ENCODE measurements around the gene CNTN5.

CNTN5 gene

DNA sequence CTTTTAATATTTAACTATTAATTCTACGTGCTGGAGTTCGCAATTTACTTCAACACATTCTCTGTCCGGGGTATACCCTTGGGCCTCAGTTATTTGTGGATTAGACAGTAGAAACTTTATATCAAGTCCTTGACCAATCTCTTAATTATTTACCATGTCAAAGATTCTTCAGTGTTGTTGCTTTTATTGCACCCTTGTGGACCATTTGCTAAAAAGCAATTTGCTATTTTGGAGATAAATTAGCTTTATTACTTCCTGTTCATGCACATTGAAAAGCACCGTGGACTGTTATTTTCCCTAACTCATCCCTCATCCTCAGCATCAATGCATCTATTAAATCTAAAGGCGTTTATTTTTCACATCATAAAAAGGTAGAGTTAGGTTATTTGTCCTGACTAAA is 609.9 kb downstream of the CNTN5 start:
- DNase-seq (ENCODE audit: low read depth in 3 of 3): no peak

DNA sequence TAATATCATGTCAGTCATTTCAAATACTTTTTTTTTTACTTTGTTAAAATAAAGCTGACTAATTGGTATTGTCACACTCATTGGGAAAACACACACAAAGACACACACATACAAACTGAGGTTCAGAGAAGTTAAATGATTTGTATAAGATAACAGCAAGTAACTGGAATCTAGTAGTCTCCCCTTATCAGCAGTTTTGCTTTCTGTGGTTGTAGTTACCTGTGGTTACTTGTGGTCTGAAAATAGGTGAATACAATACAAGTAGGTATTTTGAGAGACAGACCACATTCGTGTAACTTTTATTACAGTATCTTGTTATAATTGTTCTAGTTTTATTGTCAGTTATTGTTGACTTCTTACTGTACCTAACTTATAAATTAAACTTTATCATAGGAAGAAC is 610.9 kb downstream of the CNTN5 start:
- no peak for DNase-seq (ENCODE audit: low read depth in 3 of 3)

DNA sequence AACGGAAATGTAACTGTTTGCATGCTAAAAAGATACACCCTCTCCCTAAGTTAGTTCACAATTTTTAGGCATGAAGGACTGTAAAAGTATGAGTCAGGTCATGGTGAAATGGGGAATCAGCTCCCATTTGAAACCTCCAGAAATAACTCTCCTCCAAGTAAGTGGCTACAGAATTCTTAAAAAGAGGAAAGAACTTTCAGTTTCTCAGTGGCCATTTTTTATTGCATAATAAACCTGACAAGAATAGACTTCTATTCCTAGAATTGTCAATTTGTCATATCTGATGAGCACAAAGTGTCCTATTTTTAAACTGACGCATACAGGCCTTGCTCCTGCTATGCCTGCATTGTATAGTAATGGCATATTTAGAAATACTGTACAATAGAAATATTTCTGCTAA is 612.2 kb downstream of the CNTN5 start:
- no peak for DNase-seq (ENCODE audit: low read depth in 3 of 3)

DNA sequence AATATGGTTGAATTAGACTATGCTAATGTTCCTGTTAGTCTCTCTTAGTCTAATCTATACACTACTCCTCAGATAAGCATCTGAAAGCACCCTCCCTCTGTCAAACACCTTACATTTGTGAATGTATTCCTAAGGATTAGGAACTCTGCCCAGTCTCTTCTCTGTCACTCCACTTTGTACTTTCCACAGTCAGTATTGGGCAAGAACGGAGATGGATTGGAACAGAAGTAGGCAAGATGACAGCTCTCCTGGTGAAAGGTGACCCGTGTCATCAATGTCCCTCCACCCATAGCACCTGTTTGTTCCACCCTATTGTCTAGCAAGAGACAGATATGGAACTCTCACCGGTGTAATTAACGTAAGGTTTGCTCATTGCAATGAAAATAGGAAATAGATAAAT is 613.8 kb downstream of the CNTN5 start:
- DNase-seq (ENCODE audit: low read depth in 3 of 3): no peak

DNA sequence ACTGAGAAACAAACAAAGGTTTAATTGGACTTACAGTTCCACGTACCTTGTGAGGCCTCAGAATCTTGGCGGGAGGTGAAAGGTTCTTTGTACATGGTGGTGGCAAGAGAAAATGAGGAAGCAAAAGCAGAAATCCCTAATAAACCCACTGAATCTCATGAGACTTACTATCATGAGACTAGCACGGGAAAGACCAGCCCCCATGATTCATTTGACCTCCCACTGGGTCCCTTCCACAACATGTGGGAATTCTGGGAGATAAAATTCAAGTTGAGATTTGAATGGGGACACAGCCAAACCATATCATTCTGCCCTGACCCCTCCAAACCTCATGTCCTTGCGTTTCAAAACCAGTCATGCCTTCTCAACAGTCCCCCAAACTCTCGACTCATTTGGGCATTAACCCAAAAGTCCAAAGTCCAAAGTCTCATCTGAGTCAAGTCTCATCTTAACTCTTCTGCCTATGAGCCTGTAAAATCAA is 617.4 kb downstream of the CNTN5 start:
- no peak for DNase-seq (ENCODE audit: low read depth in 3 of 3)

DNA sequence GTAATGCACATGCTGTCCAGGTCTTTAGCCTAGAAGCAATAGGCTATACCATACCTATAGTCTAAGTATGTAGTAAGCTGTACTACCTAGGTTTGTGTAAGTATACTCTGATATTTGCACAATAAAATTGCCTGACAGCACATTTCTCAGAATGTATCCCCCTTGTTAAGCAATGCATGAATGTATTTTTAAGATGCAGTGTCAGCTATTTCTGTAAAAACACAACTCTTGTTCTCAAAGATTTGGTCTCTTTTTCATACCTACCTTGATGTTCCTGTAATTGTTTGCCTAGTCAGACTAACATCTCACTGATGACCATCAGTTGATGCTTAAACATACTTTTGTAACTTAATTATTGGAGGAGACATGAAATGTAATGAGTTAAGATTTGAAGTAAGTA is 619.9 kb downstream of the CNTN5 start:
- no peak for DNase-seq (ENCODE audit: low read depth in 3 of 3)

DNA sequence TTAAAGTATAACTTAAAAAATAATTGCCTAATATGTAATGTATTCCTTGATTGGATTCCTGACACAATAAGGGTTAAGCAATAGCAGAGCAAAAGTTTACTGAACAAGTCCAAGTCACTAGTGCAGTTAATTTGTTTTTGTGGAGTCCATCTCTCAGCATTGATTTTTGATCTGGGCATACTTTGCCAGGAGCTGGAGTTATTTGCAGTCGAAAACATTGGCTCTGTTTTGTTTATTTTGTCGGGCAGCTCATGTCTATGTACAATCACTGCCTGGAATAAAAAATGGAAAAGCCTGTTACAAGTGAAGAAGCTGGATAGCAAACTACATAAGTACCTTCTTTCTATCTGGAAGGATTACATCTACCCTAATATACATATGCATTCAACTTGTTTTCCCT is 625.2 kb downstream of the CNTN5 start:
- DNase-seq (ENCODE audit: low read depth in 3 of 3): no peak

DNA sequence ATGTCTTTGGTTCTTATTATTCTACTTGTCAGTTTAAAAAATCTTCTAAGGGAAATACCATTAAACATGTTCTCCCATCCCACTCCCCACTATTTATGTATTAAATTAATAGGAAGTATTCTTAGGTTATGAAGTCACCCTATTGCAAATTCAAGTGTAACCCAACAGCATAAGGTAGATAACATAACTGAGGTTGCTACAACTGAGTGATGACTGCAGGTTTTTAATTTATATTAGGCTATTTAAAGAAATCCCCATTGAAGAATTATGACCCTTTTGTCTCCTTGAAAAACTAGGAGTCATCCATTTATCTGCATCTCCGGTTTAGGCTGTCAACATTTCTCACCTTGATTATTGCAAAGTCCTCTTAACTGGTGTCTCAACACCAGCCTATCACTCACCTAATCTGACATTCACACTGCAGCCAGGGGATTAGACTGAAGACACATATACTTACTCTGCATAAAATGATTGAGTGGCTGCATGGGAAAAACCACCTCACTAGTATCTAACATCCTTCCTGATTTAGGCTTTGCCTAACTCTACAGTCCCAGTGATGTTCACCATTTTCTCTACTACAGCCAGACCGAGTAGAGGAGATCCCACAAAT is 649.4 kb downstream of the CNTN5 start:
- no peak for DNase-seq (ENCODE audit: low read depth in 3 of 3)

DNA sequence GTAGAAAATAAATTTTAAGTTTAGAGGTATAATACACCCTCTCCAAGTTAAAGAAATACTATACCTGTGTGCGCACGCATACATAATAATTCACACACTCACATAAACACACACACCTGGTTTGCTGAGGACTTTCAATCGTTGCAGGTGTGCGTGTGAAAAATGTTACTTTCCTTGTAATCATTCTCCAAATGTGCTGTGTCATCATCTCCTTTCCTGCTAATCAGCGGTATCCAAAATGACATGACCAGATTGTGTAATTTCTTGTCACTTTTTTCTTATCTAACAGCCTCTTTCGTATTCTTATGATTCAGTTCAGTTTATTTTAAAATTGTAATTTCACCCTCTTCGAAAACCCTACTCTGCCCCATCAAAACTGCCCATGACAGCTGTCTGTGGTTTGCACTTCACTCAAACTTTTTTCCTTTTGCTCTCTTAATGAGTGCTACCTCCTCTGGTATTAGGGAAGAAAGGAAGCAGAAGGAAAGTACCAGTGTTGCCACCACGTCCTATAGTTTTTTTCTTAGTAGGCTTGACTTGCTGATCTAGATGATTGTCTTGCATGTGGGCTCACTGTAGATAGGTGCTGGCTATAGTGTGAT is 651.2 kb downstream of the CNTN5 start:
- DNase-seq (ENCODE audit: low read depth in 3 of 3): no peak

DNA sequence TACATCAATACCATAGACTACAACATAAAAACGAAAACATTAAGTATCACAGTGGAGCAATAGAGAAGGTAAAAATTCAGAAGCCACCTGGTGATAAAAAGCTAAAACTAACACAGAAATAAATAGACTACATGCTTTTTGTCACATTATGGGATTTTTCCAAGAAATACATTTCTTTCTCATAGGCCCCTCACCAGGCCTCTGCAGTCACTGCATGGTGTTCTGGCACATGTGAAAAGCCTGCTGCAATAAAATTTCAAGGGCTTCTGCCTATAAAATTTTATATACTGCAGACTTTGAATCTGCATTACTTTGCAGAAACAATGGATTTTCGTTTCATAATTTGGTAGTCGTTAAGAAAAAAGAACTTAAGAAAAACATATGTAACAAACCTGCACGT is 655.5 kb downstream of the CNTN5 start:
- DNase-seq (ENCODE audit: low read depth in 3 of 3): no peak

DNA sequence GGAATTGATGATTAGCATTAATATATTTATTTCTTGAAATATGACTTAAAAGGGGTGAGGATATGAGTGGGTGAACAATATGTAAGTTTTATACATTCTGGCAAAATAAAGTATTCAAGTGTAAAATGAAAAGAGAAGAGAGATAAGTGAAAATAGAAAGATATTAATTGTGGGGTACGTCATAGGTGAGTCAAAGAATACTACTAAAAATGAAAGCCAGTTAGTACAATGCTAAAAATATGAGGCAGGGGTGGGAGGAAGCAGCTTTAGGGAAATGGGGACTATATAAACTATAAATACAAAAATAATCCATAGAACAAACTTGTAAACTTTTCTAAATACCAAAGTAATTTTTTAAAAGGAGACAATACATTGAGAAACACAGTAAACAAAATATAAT is 661.4 kb downstream of the CNTN5 start:
- DNase-seq (ENCODE audit: low read depth in 3 of 3): no peak

DNA sequence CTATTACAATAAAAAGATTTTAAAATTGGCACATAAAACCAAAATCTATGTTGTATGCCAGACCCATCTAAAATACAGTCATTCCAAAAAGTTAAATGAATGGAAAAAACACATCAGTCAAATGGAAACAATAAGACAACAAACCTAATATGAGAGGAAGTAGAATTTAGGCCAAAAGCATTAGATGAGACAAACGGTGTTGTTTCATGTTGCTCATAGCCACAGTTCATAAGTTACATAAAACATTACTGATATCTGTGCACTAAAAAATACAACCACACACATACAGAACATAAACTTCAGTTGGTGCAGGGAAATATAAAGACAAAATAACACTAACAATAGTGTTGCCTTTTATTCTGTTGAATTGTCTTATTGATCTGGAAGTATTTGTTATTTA is 661.9 kb downstream of the CNTN5 start:
- no peak for DNase-seq (ENCODE audit: low read depth in 3 of 3)

DNA sequence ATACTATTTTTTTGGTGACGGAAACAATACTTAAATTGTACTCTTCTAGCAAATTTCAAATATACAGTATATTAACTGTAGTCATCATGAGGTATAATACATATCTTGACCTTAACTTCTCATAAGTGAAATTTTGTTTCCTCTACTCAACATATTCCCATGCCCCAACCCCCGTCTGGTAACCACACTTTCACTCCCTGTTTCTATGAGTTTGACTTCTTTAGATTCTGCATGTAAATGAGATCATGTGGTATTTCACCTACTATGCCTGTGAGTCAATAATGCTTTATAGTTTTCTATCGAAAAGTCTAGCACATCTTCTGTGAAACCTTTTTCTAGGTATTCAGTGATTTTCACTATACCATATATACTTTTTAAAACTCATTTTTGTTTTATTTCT is 663.2 kb downstream of the CNTN5 start:
- DNase-seq (ENCODE audit: low read depth in 3 of 3): no peak

DNA sequence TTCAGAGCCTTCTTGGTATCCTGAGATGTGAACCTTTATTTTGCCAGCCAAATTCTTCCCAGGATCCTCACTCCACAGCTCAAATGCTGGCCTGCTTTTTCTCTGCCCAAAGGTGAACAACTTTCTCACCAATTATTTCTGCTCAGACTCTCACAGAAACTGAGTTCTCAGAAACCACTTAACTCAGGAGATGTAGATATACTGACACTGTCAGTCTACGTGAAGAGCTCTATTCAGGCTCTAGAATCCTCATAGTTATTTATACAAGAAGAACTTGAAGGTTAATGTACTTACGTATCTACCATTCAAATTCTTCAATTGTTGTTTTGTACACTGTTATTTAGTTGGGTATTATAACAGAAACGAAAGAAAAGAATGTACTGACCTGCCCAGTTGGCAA is 666.1 kb downstream of the CNTN5 start:
- no peak for DNase-seq (ENCODE audit: low read depth in 3 of 3)

DNA sequence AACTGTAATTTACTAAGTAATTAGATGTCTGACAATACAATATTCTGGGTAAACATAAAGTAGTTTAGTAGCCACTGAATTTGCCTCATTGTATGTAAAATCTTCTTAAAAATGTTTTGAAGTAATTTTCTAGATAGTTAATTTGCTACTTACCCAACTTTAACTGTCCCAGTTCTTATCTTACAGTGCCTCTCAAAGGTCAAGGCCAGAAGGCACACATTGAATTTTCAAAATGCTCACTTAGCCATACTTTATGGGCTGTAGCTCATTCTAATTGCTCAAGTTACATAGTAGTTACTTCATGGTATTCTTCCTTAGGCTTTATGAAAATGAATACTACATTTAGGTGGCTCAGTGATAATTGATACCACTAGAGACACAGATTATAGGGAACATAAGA is 666.6 kb downstream of the CNTN5 start:
- no peak for DNase-seq (ENCODE audit: low read depth in 3 of 3)

DNA sequence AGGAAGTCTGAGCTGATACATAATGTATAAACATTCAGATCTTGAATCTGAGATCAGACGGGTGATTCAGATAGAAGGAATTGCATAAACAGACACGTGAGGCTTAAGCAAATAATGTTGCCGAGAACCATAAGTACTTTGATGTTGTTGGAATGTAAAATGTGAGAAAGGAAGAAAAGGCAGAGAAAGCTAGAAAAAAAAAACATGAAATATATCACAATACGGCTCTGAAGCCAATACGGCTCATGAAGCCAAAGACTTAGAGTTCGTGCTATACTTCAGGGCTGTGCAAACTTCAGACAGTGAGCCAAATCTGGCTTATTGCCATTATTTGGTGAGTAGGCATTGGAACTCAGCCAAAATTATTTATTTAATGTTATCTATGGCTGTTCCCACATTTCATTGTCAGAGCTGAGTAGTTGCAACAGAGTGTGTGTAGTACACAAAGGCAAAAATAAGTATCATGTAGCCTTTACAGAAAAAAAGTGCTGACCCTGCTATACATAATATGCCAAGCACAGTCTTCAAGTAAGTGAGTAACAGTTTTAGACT is 673.3 kb downstream of the CNTN5 start:
- DNase-seq (ENCODE audit: low read depth in 3 of 3): no peak

DNA sequence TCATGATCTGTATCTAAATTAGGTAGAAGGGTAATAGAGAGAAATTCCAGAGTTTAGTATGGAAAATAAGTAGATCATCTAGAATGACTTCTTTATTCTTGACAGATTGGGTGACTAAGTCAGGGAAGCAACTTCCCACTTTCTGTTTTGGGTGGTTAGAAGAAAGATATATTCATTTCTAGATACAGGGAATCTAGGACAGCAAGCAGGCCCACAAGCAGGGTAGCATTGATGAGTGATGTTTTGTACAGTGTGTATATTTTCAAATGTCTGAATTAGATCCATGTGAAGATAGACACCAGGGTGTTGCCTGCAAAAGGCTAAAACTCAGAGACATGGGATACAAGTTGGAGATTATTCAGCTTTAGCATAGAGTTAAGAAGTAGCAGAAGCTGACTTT is 674.4 kb downstream of the CNTN5 start:
- DNase-seq (ENCODE audit: low read depth in 3 of 3): no peak

DNA sequence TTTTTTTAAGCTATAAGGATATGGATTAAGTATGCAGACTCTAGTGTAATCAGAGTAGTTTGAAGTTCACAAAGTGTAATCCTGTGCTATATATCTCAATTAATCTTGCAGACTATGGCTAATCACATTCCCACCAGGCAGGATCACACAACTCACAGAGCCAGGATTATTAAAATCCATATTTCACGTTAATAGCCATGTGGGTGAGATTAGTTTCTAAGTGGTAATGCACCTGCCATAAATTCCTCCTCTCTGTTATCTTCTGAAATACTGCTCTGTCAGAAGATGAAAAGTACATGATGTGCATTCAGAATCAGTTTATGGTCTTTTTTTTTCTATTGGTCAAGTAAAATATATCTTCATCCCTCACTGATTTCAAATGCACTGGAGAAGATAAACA is 686.1 kb downstream of the CNTN5 start:
- DNase-seq (ENCODE audit: low read depth in 3 of 3): no peak

DNA sequence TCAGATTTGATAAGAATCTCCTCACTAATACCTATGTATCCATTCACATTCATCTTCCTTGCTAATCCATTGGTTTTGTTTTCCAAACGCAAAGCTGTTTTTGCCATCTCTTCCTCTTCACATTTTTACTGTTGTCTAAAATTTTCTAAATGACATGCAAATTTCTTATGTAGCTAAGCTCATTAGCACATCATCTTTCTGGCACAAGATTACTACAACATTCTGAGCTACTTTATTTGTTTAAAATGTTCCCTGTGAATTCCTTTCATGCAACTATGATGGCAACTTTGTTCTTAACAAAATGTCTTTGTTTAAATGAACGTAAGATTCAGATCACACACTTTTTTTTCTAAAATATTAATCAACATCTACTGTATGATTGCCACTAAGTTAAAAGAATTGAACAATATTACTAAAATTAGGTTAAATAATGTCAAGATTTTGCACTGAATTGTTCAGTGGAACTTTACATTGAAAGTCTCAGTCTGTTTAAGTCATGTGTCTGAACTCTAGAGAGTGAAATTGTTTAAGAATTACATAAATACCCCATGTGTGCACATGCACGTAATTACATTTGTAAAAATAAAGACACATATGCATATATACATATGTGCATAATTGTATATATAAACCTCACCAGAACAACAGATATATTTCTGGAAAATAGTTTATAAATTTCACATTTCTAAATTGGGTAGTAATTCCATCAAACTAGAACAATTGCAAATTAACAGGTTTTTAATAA is 688.4 kb downstream of the CNTN5 start:
- DNase-seq (ENCODE audit: low read depth in 3 of 3): no peak

DNA sequence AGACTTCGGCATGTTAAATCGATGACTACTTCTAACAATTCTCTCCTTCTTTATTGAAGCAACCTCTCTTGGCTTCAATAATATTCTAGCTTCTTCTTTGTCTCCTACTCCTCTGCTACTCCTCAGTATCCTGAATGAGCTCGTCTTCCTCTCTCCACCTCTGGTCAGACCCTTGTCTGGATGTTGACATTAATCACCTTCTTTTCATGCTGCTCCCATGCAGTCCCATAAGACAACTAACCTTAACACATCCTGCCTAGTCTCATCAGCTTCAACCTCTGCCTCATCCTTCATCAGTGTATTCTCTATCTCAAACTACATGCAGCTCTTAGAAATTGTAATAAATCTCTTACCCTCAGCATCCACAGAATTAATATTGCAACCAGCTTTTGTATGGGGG is 695.6 kb downstream of the CNTN5 start:
- DNase-seq (ENCODE audit: low read depth in 3 of 3): no peak

DNA sequence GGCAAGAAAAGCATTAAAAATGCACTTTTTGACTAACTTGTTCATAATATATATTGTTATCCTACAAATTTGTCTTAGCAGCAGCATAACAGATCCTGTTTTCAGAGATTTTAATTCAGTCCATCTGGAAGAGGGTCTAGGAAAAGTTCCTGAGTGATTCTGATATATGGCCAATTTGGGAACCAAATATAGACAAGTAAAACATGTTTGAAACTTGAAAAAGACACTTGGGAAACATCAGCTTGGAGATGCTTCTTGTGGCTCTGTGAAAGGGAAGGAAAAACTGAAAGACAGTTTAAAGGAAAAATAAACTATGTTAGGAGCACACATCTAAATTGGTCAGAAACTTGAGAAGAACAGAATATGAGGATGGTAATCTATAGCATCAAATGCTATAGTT is 697.5 kb downstream of the CNTN5 start:
- DNase-seq (ENCODE audit: low read depth in 3 of 3): no peak

DNA sequence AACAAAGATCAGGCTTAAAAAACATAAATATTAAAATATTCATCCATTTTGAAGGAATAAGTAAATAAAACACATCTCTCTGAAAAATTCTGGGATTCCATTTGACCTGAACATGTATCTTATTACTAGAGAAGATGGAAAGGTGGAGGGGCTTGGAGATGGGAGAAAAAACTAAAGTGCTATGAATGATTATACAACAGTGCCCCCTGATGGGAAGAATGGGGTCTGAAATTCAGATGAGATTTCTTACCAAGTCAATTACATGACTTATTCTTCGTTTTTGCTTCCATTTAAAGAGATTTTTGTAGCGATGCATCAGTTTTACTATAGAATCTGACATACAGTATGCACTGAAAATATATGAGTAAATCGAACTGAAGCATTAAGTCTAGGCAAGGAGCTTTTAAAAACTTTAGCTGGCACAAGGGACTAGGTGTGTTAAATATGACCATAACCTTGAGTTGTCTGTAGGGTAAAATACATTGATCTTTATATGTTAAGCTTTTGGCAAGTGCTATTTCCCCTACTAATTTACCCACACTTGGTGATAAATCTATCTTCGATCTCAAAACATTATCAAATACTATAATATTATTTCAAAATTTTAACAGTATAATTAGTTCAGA is 718.8 kb downstream of the CNTN5 start:
- no peak for DNase-seq (ENCODE audit: low read depth in 3 of 3)

DNA sequence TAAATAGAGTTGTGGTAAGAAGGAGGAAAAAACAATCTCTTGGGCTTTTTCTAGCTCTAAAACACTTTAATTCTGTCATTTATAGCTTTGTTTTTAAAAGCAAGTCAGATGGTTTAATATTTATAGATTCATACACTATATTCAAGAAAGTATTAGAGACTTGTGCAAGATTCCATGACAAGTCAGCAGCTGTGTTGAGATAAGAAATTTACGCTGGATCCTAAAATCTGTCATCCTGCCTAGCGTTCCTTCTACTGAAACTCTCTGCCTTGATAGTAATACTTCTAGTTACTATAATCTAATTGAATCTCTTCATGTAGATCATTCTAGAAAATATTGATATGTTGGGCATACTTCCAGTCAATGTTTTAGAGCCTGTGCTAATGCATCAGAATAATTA is 721.8 kb downstream of the CNTN5 start:
- DNase-seq (ENCODE audit: low read depth in 3 of 3): no peak

Data from stimulated activated CD4-positive, alpha-beta T cell treated with anti-CD3 and anti-CD28 coated beads, TNF-alpha, amount 100 ng/mL, for 24 hours (primary cell).